Subcutaneous adipose tissue (tissue), 4 donors: Measurements from ENCODE around the gene MACROH2A2. TPM values are rescaled to one million over a fixed set of nuclear protein-coding genes. Genes with fewer than 3 reads are reported as not detected.

ENCODE experiments used
- total RNA-seq, 4 donors: library from RNA; depleted of rRNA; stranded (reverse); fragments of >200 nt; gene quantifications; one replicate each; pipeline ENCODE4 v1.1.0, GENCODE V29; 2016
- TF ChIP-seq, protein P1 (sequence below): fragments of 450-650 bp; IDR thresholded peaks from one replicate; pipeline ENCODE4 v1.5.1; 2016; ENCODE audit warnings: low read depth, mild to moderate bottlenecking, control low read depth, antibody characterized with exemption, moderate library complexity

The MACROH2A2 gene
- total RNA-seq, 4 donors from 2014 or later: 0.57 to 3.1 (median 2.4) TPM

GRCh38 chr10:70069346-70069745 lies 16.7 kb downstream of the MACROH2A2 start:
- TF ChIP-seq, protein P1, sequence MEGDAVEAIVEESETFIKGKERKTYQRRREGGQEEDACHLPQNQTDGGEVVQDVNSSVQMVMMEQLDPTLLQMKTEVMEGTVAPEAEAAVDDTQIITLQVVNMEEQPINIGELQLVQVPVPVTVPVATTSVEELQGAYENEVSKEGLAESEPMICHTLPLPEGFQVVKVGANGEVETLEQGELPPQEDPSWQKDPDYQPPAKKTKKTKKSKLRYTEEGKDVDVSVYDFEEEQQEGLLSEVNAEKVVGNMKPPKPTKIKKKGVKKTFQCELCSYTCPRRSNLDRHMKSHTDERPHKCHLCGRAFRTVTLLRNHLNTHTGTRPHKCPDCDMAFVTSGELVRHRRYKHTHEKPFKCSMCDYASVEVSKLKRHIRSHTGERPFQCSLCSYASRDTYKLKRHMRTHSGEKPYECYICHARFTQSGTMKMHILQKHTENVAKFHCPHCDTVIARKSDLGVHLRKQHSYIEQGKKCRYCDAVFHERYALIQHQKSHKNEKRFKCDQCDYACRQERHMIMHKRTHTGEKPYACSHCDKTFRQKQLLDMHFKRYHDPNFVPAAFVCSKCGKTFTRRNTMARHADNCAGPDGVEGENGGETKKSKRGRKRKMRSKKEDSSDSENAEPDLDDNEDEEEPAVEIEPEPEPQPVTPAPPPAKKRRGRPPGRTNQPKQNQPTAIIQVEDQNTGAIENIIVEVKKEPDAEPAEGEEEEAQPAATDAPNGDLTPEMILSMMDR: no peak

- TF ChIP-seq, protein P1: no peak
Measured at GRCh38 chr10:70070834-70071233, 18.2 kb downstream of the MACROH2A2 start.

- TF ChIP-seq, protein P1: no peak
Measured at GRCh38 chr10:70074165-70074564, 21.5 kb downstream of the MACROH2A2 start.

DNA sequence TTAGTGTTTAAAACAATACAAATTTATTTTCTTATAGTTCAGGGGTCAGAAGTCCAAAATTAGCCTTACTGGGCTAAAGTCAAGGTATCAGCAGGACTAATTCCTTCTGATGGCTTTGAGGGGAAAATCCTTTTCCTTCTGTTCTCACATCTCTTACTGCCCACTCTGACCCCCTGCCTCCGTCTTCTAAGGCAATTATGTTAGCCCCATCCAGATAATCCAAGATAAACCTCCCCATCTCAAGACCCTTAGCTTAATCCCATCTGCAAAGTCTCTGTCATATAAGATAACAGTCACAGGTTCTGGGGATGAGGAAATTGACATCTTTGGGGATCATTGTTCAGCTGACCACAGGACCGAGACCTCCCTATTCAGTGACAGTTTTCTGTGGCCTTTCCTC lies 22.3 kb downstream of the MACROH2A2 start:
- TF ChIP-seq, protein P1: no peak

GRCh38 chr10:70078329-70078728 lies 25.7 kb downstream of the MACROH2A2 start:
- TF ChIP-seq, protein P1: no peak

DNA sequence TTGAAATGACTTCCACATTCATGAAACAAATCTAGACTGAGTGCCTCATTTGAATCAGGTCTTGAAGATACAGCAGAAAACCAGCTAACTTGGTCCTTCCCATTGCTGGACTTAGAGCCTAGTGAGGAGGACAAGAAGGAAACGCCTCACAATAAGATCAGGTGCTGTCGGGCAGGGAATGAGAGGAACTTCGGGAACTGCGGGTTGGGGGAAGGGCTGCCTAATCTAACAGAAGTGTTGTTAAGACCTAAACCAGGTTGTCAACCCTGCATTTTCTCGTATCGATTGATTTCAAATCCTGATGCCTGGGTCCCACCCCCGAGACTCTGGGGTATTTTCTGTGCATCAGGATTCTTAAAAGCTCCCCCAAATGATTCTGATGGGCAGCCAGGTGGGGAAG lies 26.3 kb downstream of the MACROH2A2 start:
- TF ChIP-seq, protein P1: no peak

DNA sequence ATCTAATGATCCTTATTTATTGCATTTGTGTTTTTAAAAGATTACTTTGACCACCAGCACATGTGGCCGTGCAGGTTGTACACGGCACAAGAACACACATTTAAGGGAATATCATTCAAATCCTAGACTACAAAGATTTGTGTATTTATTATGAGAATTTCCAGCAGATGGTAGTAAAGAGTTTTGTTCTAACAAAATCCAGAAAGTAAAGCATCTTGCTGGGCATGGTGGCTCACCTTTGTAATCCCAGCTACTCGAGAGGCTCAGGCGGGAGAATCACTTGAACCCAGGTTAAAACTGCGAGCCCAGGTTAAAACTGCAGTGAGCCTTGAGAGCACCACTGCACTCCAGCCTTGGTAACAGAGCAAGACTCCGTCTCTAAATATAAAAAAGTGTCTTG lies 31.5 kb downstream of the MACROH2A2 start:
- TF ChIP-seq, protein P1: no peak
